NCI-H2196 (cell line): ENCODE data around the gene MAP4K3.

Experiments used
- DNase-seq: peaks from one replicate; lab custom pipeline; 2025; ENCODE audit not compliant: unreplicated experiment; lab: John Stamatoyannopoulos, UW

MAP4K3 gene

GRCh38 chr2:39202639-39203369 is 234.3 kb downstream of the MAP4K3 start:
- DNase-seq = no peak
